ENCODE data around the gene CFAP20DC.
"Not testable (repeated sequence)": the region's sequence is repeated elsewhere in the genome, so short reads cannot be mapped to it uniquely, and the experiment has no call there.

The CFAP20DC gene

GRCh38 chr3:58725326-58725853 lies 324.4 kb downstream of the CFAP20DC start:
- no peak for DNase-seq

GRCh38 chr3:58724336-58724735 lies 325.5 kb downstream of the CFAP20DC start:
- DNase-seq = no peak

GRCh38 chr3:58723173-58723572 lies 326.7 kb downstream of the CFAP20DC start:
- DNase-seq = no peak

GRCh38 chr3:58722561-58722960 lies 327.3 kb downstream of the CFAP20DC start:
- DNase-seq = no peak

GRCh38 chr3:58720526-58720925 lies 329.3 kb downstream of the CFAP20DC start:
- no peak for DNase-seq

GRCh38 chr3:58719684-58720083 lies 330.1 kb downstream of the CFAP20DC start:
- no peak for DNase-seq

- DNase-seq = no peak
Observed at GRCh38 chr3:58713715-58714401, 336.0 kb downstream of the CFAP20DC start.

- no peak for DNase-seq
Observed at GRCh38 chr3:58711871-58712270, 338.0 kb downstream of the CFAP20DC start.

GRCh38 chr3:58708983-58709382 lies 340.8 kb downstream of the CFAP20DC start:
- DNase-seq = not testable (repeated sequence)

GRCh38 chr3:58708116-58708791 lies 341.6 kb downstream of the CFAP20DC start:
- no peak for DNase-seq

GRCh38 chr3:58707390-58707930 lies 342.4 kb downstream of the CFAP20DC start:
- DNase-seq = no peak

GRCh38 chr3:58706395-58707167 lies 343.2 kb downstream of the CFAP20DC start:
- DNase-seq = no peak

- DNase-seq = no peak
Observed at GRCh38 chr3:58704745-58705144, 345.1 kb downstream of the CFAP20DC start.

- DNase-seq = not testable (repeated sequence)
Observed at GRCh38 chr3:58704304-58704703, 345.5 kb downstream of the CFAP20DC start.

GRCh38 chr3:58698246-58698645 lies 351.6 kb downstream of the CFAP20DC start:
- DNase-seq = no peak

GRCh38 chr3:58697561-58697960 lies 352.3 kb downstream of the CFAP20DC start:
- no peak for DNase-seq

GRCh38 chr3:58696813-58697212 lies 353.0 kb downstream of the CFAP20DC start:
- not testable (repeated sequence) for DNase-seq

GRCh38 chr3:58696093-58696492 lies 353.7 kb downstream of the CFAP20DC start:
- DNase-seq = no peak

GRCh38 chr3:58695284-58695683 lies 354.5 kb downstream of the CFAP20DC start:
- not testable (repeated sequence) for DNase-seq

GRCh38 chr3:58693940-58694850 lies 355.6 kb downstream of the CFAP20DC start:
- DNase-seq = no peak

- no peak for DNase-seq
Observed at GRCh38 chr3:58692484-58692883, 357.3 kb downstream of the CFAP20DC start.
